ENCODE data around the gene DOC2A.
"Not testable (repeated sequence)": the region's sequence is repeated elsewhere in the genome, so short reads cannot be mapped to it uniquely, and the experiment has no call there.

Gene DOC2A

DNA sequence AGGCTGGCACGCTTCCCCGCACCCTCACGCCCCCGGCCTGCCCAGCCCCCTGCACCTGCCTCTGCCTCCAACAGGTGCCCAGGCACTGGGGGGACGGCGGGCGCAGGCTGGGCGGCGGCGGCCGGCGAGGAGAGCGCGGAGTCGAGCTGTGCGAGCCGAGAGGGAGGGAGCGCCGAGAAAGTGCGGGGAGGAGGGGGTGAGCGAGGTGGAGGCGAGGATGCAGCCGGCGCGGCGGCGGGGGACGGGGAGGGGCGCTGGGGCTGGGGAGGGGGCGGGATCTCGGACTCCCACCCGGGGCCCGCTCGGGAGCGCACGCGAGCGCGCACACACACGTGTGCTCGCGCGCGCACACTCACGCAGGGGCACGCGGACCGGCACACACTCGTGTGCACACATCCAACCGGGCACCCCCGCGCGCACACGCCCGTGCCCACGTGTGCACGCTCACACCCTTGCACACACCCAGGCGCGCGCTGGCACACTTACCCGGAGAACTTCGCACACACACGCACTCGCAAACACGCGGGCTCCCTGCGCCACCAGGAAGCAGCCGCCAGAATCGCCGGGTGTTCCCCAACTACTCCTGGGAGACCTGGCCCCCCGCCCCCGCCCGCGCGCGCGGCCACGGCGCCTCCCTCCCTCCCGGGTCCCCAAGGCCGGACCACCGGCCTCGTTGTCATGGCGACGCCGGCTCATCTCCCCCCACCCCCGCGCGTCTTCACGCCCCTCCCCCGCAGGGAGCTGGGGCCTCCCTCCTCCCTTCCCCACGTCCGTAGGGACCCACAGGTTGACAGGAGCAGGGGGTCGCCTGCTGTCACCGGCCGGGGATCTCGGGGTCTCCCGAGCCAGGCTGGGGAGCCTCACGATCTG lies at the start of gene DOC2A:
TSS of gene DOC2A (minus strand) at position 184 of the 870 bp plus-strand sequence. CDS start 805 bp downstream, outside the sequence.
- DNase-seq: no peak

DNA sequence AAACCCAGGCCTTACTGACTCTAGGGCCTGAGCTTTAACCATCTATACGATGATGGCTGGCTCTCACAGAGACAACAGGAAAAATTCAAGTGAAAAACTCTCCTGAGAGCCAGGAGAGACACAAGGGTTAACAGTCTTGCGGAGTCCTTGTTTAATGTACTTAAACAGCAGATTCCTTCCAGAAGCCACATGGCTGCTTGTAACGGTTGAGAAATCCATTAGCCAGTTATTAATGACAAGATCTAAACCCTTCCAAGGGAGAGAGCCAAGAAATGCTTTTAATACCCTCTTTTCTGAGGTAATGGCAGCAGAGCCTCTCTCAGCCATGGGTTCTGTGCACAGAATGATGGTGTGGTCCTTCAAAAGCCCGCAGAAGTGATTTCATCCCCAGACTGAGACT lies 49.5 kb upstream of the DOC2A start:
- DNase-seq: no peak

DNA sequence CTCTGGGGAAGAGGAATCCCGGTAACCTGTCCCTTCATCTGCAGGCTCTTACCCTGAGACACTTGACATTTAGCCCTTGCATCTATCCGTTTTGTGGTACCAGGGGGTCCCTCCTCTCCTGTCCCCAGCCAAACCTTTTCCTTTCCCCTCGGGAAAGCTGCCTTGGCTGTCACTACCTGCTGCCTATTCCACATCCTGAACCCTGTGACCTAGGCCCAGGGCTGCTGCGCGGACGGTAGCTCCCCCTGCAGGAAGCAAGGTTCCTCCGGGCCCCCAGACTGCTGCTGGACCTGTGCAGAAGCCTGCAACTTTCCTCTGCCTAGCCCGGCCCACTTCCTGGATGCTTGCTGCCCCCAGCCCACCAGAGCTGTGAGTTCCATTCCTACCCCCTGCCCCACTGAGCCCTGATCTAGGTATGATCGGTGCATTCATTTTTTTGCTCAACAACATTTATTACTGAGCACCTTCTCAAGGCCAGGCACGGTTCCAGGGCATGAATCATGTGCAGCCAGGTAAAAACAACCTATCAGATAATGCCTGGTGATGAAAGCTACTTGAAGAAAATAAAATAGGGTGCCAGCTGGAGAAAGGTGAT lies 44.2 kb upstream of the DOC2A start:
- peak; percentile 63 for DNase-seq

DNA sequence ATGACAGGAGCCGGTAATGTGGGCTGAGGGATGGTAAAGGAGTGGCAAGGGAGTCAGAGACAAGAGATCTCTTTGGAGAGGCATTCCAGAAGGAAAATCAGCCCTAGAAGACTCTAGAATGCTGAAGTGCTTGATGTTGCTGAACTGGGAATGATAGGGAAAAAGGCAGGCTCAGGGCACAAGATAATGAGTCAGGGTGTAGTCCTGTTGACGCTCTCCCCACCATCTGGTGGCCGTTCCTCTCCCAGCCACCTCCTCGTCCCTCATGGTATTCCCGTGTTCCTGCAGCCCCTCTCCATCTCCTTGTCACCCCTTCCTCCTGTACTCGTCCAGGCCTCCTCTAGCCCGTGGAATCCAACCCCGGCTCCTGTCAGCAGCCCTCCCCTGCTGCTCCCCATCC lies 43.6 kb upstream of the DOC2A start:
- no peak for DNase-seq

DNA sequence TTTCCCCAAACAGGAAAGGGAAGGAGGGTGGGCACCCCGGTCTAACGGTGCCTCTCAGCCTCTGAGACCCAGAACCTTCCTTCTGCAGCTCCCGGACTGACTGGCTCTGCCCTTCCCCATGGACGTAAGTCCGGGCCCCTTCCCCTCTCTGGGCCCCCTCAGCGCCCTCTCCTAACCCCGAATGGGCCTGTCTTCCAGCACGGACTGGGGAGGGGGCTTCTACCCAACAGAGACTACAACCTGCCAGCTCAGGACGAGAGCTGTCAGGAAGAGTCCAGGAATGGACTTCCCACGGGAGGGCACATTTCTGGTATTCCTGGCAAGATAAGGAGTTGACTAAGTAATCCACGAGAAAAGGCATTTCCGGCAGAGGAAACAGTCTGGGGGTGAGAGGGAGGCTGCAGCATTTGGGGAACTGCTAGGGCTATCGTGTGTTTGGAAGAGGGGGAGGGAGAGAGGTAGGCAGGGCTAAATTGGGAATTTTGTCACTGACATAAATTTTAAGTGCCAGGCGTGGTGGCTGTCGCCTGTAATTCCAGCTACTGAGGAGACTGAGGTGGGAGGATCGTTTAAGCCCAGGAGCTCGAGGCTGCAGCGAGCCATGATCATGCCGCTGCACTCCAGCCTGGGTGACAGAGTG lies 42.7 kb upstream of the DOC2A start:
- DNase-seq: no peak

DNA sequence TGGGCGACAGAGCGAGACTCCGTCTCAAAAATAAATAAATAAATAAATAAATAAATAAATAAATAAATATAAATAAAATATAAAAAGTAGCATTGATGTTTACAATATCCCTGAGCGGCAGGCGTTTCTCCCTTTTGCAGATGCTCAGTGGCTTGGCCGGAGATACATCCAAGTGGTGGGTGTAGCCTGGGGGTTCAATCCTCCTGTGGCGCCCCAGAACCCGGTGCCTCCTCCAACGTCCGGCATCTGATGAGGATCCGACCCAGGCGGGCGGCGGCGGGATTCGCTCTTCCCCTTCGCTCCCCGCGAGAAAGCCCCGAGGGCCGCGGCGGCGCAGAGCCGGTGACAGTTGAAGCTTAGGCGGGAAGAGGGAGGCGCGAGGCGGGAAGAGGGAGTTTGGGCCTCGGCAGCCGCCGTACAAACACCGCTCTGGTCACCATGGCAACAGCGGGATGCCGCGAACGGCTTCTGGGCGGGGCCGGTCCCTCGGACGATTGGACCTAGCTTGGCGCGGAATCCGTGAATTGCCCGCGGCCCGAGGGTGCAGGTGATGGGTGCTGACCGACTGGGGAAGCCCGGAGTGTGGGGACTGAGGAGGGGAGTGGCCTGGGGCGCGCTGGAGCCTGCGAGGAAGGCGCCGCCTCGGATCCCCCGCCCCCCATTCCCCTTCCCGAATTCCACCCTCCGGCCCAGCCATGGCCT lies 42.0 kb upstream of the DOC2A start:
- peak; percentile 95 for DNase-seq

DNA sequence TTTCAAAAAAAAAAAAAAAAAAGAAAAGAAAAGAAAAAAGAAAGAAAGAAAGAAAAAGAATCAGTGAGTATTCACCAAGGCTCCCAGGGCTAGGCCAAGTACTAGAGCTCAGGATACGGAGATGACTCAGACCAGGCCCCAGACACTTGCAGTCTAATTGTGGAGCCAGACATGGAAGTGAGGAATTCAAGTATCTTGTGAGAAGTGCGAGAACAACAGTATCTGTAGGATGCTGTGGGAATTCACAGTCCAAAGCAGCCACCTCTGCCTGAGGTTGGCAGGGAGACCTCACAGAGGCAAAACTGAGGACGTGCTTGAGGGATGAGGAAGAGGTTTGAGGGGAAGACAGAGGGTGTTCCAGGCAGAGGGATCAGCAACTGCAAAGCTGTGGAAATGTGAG lies 40.7 kb upstream of the DOC2A start:
- DNase-seq: no peak

DNA sequence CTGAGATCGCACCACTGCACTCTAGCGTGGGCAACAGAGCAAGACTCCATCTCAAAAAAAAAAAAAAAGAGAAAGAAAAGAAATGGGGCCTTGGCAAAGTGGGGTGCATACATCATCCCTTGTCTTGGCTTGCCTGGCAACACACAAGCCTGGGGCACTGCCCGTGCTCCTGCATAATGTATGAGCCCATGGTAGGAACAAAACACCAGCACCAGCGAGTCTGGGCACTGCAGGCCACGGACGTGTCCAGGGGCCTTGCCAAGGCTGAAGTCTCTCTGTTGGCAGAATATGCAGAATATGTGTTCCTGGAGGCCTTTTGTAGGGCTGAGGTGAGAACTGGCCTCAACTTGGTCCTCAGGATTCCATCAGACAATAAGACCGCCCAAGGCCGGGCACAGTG lies 39.0 kb upstream of the DOC2A start:
- DNase-seq: no peak

DNA sequence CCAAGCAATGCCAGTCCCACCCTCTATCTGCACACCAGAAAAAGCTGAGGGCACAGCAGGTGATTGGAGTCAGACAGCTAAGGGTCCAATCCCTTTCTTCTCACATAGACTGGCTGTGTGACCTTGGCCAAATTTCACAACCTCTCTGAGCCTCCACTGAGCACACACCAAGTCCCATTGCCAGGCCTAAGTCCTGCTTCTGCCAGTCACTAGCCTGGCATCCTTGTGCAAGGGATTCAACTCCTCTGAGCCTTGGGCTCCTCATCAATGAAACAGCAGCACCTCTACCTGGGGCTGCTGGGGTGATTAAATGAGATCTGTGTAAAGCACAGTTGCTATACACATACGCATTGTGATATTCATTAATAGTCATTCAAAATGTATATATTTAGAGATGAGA lies 35.8 kb upstream of the DOC2A start:
- DNase-seq: no peak

DNA sequence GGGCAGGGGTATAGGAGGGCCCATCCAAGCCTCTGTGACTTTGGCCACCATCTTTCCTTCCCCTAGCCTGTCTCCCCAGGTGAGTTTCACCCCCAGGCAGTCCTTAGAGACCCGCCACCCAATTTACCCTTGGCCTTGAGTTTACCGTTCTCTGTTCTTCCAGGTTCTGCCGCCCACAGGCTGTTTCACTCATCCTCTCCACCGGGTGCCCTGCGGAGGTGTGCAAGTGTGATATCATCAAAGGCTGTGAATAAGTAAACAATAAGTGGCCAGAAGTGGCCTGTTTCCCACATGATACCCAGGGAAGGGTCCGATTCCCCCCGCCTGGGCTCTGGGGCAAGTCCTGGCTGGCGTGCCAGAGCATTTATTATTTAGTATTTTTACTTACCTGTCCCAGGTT lies 35.4 kb upstream of the DOC2A start:
- no peak for DNase-seq

DNA sequence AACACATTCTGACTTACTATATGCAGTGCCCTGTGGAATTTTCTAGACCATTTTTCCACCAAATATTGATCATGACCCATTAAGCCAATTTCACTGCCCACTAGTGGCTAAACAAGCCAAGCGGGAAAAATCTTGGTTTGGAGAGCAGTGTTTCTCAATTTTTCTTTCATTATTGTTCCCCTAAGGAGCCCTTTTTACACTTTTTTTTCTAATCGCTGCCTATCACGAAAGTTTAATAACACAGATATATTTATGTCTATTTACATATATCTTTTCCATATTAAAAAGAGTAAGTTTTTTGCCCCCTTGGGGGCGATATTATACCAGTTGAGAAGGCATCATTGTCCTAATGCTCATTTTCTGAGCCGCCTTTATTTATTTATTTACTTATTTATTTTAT lies 31.0 kb upstream of the DOC2A start:
- no peak for DNase-seq

DNA sequence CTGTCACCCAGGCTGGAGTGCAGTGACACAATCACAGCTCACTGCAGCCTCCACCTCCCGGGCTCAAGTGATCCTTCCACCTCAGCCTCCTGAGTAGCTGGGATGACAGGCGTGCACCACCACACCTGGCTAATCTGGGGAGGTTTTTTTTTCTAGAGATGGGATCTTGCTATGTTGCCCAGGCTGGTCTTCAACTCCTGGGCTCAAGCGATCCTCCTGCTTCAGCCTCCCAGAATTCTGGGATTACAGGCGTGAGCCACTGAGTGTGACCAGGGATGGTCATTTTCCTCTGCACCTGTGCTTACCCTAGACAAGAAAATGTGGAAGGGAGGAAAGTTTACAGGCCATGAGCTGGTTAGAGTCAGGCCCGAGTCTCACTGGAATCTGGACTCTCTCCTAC lies 29.9 kb upstream of the DOC2A start:
- not testable (repeated sequence) for DNase-seq

DNA sequence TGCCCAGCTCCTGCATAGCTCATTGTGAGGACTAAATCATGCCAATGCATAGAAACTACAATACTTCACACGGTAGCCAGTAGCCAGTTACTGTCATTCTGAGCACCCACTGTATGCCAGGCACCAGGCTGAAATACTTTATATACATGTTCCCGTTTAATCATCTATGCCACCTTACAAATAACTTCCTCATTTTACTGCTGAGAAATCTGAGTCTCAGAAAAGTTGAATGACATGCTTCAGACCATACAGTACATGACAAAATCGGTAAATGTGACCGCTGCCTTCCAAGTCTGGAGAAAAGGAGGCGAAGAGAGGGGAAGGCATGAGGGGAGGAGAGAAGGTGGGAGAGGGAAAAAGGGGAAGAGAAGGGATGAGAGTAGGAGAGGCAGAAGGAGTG lies 29.4 kb upstream of the DOC2A start:
- no peak for DNase-seq

DNA sequence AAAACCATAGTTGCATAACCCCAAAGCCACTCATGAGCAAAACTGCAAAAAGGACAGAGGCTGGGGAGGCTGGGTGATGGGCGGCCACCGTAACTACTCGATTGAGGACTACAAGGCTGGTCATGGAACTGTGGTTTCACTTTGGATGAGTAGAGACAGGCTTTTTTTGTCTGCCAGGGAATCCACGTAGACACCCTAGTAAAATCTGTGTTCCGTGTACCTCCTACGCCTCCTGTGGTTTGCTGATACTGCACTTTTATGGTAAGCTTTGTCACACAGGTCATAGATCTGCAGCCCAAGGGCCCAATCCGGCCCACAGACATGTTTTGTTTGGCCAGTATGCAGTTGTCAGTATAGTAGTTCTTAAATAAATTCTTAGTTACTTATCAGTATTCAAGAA lies 22.4 kb upstream of the DOC2A start:
- peak; percentile 46 for DNase-seq

DNA sequence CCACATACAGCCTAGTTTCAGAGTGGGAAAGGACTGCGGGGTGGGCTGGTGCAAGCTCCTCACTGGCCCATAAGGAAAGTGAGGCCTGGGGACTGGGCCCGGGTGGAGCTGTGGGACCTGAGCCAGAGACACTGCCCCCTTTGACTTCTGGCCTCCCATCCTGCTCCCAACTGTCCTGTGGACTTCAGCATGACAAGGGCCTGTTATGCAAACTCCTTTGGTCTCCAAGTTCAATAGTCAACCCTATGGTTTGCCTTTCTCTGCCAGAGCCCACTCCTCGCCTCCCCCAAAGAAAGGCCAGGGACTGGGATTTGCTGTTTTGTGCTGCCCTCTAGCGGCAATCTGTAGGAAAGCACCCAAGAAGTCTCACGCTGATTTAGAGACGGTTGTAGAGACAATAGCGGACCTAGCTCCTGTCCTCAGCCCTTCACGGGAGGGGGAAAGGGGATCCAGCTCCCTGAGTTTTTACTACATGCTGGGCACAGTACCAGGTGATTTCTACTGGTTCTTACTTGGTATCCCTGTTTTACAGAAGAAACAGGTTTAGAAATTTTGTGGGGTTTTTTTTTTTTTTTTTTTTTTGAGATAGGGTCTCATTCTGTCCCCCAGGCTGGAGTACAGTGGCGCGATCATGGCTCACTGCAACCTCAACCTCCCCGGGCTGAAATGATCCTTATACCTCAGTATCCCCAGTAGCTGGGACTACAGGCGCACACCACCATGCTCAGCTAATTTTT lies 21.4 kb upstream of the DOC2A start:
- peak; percentile 76 for DNase-seq

DNA sequence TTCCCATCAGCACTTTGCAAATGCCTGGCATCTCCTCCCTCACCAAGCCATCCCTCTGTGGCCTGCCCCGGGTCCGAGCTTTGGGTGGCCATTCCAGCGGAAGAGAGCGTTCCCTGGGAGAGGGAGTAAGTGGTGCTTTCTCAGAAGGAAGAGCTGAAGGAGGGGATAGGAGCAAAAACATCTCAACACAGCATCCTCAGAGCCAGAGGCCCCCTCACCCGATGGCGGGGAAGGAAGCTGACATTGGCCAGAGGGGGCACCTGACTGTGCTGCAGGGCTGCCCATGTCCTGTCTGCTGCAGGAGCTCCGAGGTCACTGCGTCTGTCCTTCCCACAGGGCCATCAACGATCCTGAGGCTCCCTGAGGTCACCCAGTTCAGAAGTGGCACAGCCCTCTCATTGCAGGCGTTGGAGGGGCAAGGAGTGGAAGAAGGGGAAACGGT lies 20.7 kb upstream of the DOC2A start:
- no peak for DNase-seq

DNA sequence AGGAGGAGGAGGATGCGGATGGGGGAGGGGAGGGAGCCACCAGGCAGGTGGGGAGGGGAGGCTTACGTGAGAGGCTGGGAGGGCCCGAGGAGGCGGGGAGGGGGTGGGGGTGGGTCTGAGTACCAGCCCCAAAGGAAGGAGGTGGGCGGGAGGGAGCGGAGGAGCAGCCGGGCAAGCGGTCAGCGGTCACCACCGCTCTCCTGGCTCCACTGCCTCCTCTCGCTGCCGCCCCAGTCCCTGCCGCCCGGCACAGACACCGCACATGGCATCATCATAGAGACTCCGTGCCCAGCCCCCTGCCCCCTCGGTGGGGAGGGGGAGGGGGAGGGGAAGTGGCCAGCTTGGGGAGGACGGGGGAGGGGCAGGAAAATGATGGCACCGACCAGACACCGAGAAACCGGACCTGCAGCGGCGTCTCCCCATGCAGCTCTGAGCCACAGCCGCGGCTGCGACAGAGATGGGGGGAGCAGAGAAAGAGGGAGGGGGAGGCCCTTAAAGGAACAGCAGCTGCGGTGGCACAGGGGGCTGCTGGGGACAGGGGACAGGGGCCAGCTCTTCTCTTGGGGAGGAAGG lies 20.1 kb upstream of the DOC2A start, which contains the start of gene TLCD3B:
TSS of gene TLCD3B (minus strand) at position 431 of the 573 bp plus-strand sequence. CDS start 744 bp downstream, outside the sequence.
- DNase-seq: no peak

DNA sequence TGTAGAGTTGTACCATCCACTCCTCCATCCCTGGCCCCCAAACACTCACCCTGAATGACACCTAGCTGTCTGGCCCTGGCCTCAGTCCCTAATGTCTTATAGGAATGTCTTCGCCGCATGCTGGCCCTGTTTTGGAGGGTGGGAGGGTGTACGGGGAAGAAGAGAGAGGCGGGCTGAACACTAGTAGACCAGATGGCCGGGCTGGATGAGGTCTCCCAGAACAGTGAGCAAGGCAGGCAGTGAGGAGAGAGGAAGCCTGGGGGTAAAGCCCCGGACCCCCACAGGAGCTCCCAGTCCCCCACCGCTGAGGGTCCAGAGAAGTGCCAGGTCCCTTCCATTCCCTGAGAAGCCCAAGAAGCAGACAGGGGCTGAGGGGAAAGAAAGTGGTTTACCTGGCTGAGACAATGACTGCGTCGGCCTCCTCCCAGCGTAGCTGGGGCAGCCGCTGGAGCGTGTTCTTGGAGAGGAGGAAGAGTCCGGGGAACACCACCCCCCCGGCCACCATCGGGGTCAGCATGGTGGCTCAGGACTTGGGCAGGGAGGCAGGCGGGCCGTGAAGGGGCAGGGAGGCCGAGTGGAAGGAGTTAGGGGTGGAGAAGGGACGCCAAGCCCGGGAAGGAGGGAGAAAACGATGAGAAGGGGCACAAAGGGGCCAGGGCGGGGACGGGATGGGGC lies 19.3 kb upstream of the DOC2A start:
- no peak for DNase-seq

DNA sequence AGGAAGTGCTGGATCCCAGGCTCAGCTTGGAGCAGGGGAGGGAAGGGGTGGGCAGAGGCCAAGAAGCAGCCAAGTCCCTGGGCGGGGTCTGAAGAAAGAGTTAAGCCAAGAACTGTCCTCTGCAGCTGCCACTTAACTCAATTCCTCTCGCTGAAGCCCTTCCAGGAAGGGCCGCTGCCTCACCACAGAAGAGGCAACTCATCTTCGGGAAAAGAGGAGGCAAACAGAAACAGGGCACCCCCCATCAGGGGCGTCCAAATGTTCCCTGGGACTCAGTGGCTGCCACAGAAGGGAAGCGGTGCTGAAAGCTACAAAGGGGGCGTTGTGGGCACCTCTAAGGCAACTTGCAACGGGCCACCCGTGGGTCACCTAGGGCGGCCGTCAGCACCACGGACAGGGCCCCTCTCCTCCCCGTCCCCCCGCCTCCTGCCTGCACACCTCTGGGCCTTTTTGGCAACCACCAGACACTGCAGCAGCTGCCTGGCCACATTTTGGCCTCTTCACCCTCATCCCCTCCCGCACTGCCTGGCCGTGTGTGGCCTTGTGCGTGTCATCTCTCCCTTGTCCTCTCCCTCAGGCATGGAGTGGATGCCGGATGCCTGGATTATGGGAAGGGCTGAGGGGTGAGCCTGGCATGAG lies 17.7 kb upstream of the DOC2A start:
- no peak for DNase-seq

DNA sequence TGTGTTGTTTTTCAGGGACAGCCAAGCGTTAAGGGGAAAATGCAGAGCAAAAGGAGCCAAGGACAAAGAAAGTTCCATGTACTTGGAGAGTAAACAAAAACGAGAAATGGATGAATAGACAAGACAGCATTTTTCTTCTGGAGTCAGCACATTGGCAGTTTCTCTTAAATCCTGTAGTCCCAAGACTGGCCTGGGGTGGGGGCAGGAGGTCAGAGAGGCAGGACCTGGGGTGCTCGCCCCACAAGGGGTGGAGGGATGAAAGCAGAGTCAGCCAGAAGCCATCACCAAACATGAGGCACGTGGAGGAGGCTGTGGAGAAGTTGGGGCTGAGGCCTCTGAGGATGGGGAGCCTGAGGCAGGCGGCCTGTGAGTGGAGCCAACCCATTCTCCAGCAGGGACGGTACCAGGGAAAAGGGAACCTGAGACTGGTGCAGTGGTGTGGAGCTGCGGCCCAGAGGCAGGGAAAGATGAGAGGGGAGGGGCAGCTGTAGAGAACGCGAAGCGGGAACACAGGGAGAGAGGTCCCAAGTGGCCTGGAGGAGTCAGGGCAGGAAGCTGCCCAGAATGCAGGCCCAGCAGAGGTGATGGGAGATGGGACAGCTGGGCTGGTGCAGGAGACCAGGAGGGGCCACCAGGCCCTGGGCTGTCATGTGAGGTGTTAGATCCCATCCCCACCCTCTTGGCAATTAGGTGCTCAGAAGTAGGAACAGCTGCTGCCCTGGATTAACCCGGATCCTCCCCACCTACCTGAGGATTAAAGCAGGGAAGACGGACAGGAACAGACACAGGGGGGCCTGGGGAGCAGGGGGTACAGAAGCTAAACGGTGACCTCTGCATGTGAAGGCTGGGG lies 17.0 kb upstream of the DOC2A start:
- no peak for DNase-seq

All from activated CD4-positive, alpha-beta T cell treated with anti-CD3 and anti-CD28 coated beads, Interleukin-10, Interleukin-2, amounts not matched to agents 100 ng/mL and 50 ng/mL, durations not matched to agents 16 hours and 8 hours (primary cell).